Right lobe of liver (tissue), 6 donors: ENCODE measurements around the gene SPATA9. TPM values are rescaled to one million over a fixed set of nuclear protein-coding genes. Genes with fewer than 3 reads are reported as not detected.

ENCODE experiments used
- ATAC-seq, 4 donors: fragments of 200-7000 bp; cut with Tn5 transposase; one replicate each; pipeline ENCODE4 v1.9.1; 2020; ENCODE audit warnings: mild to moderate bottlenecking in 4 of 4, moderate library complexity in 4 of 4
- DNase-seq, 3 donors: peaks; one replicate each; pipeline ENCODE4 v3.0.0-alpha.2; 2020
- H3K27ac ChIP-seq, 3 donors: fragments of 200-600 bp; one replicate each; pipeline ENCODE4 v1.8.0; 2022
- H3K27me3 ChIP-seq, 2 donors: fragments of 200-600 bp; one replicate each; pipeline ENCODE4 v1.8.0; 2022
- H3K36me3 ChIP-seq, 4 donors: fragments of 200-600 bp; sonication (generic) in 1 of 4; one replicate each; pipeline versions ENCODE4 v1.5.1 to v1.8.0; 2017 to 2022; ENCODE audit warnings: control low read depth in 1 of 4
- H3K4me1 ChIP-seq, 4 donors: fragments of 200-600 bp; sonication (generic) in 1 of 4; one replicate each; pipeline versions ENCODE4 v1.5.1 to v1.8.0; 2017 to 2022; ENCODE audit warnings: control low read depth in 1 of 4
- H3K4me3 ChIP-seq, 3 donors: fragments of 200-600 bp; one replicate each; pipeline ENCODE4 v1.8.0; 2022
- H3K9me3 ChIP-seq, 4 donors: fragments of 200-600 bp; sonication (generic) in 1 of 4; one replicate each; pipeline versions ENCODE4 v1.5.1 to v1.8.0; 2017 to 2022; ENCODE audit warnings: control low read depth in 1 of 4
- POLR2A ChIP-seq: fragments of 450-650 bp; IDR thresholded peaks from one replicate; pipeline ENCODE4 v1.6.1; 2017; ENCODE audit warnings: antibody characterized with exemption, mild to moderate bottlenecking
- WGBS: methylation state at CpG from one replicate; pipeline ENCODE4 v1.1.6; 2018; ENCODE audit warnings: low coverage, low lambda C conversion rate; ENCODE audit not compliant: insufficient coverage; ENCODE audit errors: missing lambda C conversion rate; 5-methylcytosine and 5-hydroxymethylcytosine counted together
- intact Hi-C, 2 donors: fragments of 100-400 bp; cut with DNase I; formaldehyde crosslinking; loops; one replicate each; pipeline versions ENCODE4 v1.11.2 to v1.14.1; 2022
- total RNA-seq, 6 experiments: library from RNA; depleted of rRNA in 2 of 6; stranded (reverse); fragments of >200 nt in 2 of 6; fragmentation: NEBNext Ultra II Directional in 3 of 6; extraction: Animal tissue kit (Norgen Biotek cat#: 25700) in 3 of 6; gene quantifications; one replicate each; pipeline versions ENCODE4 v1.1.0 to v1.2.4, GENCODE V29; 2016 to 2023
- TF ChIP-seq, protein P1 (sequence below), 4 donors: fragments of 200-600 bp in 3 of 4; fragments of 450-650 bp in 1 of 4; IDR thresholded peaks; one replicate each; pipeline versions ENCODE4 v1.5.1 to v1.8.0; 2016 to 2022; ENCODE audit warnings: antibody characterized with exemption in 4 of 4, mild to moderate bottlenecking in 2 of 4
- donor health status: DM: no; HTN: yes; CAD: no.
- donor health status: DM: no; HTN: no; CAD: no.
- donor health status: DM: no; HTN: no; CAD: no.
- donor health status: DM: no; HTN: yes; CAD: no.
- donor health status: DM: no; HTN: yes; CAD: no.

Gene SPATA9
- total RNA-seq, 6 experiments from 2014 or later, result 0.35 to 0.55 (median 0.38) TPM; not detected in 2

GRCh38 chr5:95630394-95630917 lies 52.3 kb downstream of the SPATA9 start:
- Histone ChIP-seq H3K27ac (no peak overlapping the region), H3K4me3 (no peak overlapping the region), H3K36me3 (no peaks in the 10 kb centered on the region), H3K9me3 (no peaks in the 10 kb centered on the region), H3K27me3 (no peaks in the 10 kb centered on the region), H3K4me1 (no peaks in the 10 kb centered on the region)
- WGBS, result 82% methylated on average over 5 of the region's 5 CpGs
- DNase-seq, result no peak
- intact Hi-C loops, result no loop called here
- ATAC-seq, result peak in 1 of 4 donors; percentile 35
- TF ChIP-seq, protein P1, sequence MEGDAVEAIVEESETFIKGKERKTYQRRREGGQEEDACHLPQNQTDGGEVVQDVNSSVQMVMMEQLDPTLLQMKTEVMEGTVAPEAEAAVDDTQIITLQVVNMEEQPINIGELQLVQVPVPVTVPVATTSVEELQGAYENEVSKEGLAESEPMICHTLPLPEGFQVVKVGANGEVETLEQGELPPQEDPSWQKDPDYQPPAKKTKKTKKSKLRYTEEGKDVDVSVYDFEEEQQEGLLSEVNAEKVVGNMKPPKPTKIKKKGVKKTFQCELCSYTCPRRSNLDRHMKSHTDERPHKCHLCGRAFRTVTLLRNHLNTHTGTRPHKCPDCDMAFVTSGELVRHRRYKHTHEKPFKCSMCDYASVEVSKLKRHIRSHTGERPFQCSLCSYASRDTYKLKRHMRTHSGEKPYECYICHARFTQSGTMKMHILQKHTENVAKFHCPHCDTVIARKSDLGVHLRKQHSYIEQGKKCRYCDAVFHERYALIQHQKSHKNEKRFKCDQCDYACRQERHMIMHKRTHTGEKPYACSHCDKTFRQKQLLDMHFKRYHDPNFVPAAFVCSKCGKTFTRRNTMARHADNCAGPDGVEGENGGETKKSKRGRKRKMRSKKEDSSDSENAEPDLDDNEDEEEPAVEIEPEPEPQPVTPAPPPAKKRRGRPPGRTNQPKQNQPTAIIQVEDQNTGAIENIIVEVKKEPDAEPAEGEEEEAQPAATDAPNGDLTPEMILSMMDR (IDR thresholded peaks at IDR 0.05), result no peak

- DNase-seq (no peak), ATAC-seq (no peak)
- no peaks in the 10 kb centered on the region for H3K4me1 ChIP-seq
- H3K4me3 ChIP-seq, result no peak overlapping the region
- no peaks in the 10 kb centered on the region for H3K36me3 ChIP-seq
- intact Hi-C loops, result no loop called here
- no peak overlapping the region for H3K27ac ChIP-seq
- H3K9me3 ChIP-seq, result no peaks in the 10 kb centered on the region
- no peaks in the 10 kb centered on the region for H3K27me3 ChIP-seq
- TF ChIP-seq, protein P1 (IDR thresholded peaks at IDR 0.05), result no peak
- TF ChIP-seq POLR2A, result no peak
- no CpG with 5 or more reads among the region's 1 CpG for WGBS
Observed at GRCh38 chr5:95628933-95629332, 53.9 kb downstream of the SPATA9 start.

GRCh38 chr5:95627971-95628810 lies 54.6 kb downstream of the SPATA9 start:
- TF ChIP-seq, protein P1 (IDR thresholded peaks at IDR 0.05), result no peak
- TF ChIP-seq POLR2A, result no peak
- ATAC-seq (no peak), DNase-seq (no peak)
- no peaks in the 10 kb centered on the region for H3K27me3 ChIP-seq
- no peak overlapping the region for H3K27ac ChIP-seq
- H3K4me1 ChIP-seq, result no peaks in the 10 kb centered on the region
- no peaks in the 10 kb centered on the region for H3K36me3 ChIP-seq
- no peak overlapping the region for H3K4me3 ChIP-seq
- H3K9me3 ChIP-seq, result no peaks in the 10 kb centered on the region
- WGBS, result 61% methylated on average over 3 of the region's 4 CpGs
- intact Hi-C loops, result no loop called here

DNA sequence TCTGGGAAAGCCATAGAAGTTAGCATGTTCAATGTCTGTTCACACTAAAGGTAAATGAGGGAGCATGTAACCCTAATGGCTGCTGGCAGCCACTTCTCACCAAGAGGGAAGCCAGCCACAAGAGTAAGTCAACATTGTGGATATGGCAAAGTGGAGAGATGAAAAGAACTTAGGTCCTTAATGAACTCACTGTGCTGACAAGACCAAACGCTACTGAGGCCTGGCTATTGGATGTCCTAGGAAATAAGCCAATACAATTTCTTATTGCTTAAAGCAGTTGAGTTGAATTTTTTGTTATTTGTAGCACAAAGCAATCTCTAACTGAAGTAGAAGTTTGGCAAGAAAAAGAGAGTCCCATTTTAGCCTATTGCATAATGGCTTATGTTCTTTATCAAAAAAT lies 56.1 kb downstream of the SPATA9 start:
- Histone ChIP-seq H3K36me3 (no peaks in the 10 kb centered on the region), H3K4me3 (no peak overlapping the region), H3K27ac (no peak overlapping the region), H3K9me3 (no peaks in the 10 kb centered on the region), H3K4me1 (peaks cover 0 to 5% (median 1%) of the 10 kb centered on the region in 4 donors), H3K27me3 (no peaks in the 10 kb centered on the region)
- 90% methylated on average over 1 of the region's 1 CpG for WGBS
- TF ChIP-seq, protein P1 (IDR thresholded peaks at IDR 0.05), result no peak
- TF ChIP-seq POLR2A, result no peak
- intact Hi-C loops, result no loop called here
- DNase-seq (no peak), ATAC-seq (no peak)
